AG04450 (cell line): ENCODE measurements around the gene PALLD. TPM values are rescaled to one million over a fixed set of nuclear protein-coding genes. Genes with fewer than 3 reads are reported as not detected.
"Not testable (repeated sequence)": the region's sequence is repeated elsewhere in the genome, so short reads cannot be mapped to it uniquely, and the experiment has no call there.

Experiments
- CTCF ChIA-PET: fragments of 300-600, 350-600 bp; formaldehyde crosslinking; extraction: SDS; loops from one replicate; lab custom pipeline; 2022; ENCODE audit warnings: antibody characterized with exemption, inconsistent platforms; lab: Charles Lee
- POLR2A ChIA-PET: fragments of 350-600 bp; formaldehyde crosslinking; extraction: SDS; loops from one replicate; lab custom pipeline; 2021; ENCODE audit warnings: antibody characterized with exemption, inconsistent platforms; lab: Yijun Ruan, JAX
- DNase-seq: peaks from one replicate; pipeline ENCODE4 v3.0.0-alpha.2; 2011; ENCODE audit warnings: low read depth, low spot score
- H3K27ac ChIP-seq: one replicate; pipeline ENCODE4 v1.5.1; 2012; ENCODE audit warnings: low read depth, low read length, control low read depth
- H3K27me3 ChIP-seq: one replicate; pipeline ENCODE4 v1.6.0; 2012; ENCODE audit warnings: low read length; ENCODE audit not compliant: control insufficient read depth, insufficient read depth
- H3K4me3 ChIP-seq: 2 replicates; pipeline ENCODE4 v1.5.1; 2011; ENCODE audit warnings: mild to moderate bottlenecking, low read depth, low read length, control low read depth
- H3K9me3 ChIP-seq: 2 replicates; pipeline ENCODE4 v1.5.1; 2012; ENCODE audit warnings: low read length; ENCODE audit not compliant: control insufficient read depth, insufficient read depth
- polyA plus RNA-seq: library from polyadenylated mRNA; depleted of rRNA; stranded (reverse); fragments of >200 nt; gene quantifications from 2 replicates; pipeline ENCODE4 v1.2.3, GENCODE V29; 2011
- TF ChIP-seq, protein P1 (sequence below): IDR thresholded peaks from 2 replicates; pipeline ENCODE4 v1.5.1; 2011; ENCODE audit warnings: low read depth, low read length, control low read depth, inconsistent platforms

Gene PALLD
- polyA plus RNA-seq, 1 experiment = 159 TPM

DNA sequence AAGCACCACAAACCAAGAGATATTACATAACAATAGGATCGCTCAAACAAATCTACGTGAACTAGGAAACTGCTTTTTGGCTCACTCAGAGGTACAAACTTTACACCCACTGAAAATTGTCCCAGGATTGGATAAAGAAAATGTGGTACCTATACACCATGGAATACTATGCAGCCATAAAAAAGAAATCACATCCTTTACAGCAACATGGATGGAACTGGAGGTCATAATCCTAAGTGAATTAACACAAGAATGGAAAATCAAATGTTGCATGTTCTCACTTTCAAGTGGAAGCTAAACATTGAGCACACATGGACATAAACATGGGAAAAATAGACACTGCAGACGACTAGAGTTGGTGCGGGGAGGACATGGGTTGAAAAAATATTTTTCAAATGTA is 305.4 kb downstream of the PALLD start:
- CTCF ChIA-PET = no interaction called here
- no peak for DNase-seq
- TF ChIP-seq, protein P1, sequence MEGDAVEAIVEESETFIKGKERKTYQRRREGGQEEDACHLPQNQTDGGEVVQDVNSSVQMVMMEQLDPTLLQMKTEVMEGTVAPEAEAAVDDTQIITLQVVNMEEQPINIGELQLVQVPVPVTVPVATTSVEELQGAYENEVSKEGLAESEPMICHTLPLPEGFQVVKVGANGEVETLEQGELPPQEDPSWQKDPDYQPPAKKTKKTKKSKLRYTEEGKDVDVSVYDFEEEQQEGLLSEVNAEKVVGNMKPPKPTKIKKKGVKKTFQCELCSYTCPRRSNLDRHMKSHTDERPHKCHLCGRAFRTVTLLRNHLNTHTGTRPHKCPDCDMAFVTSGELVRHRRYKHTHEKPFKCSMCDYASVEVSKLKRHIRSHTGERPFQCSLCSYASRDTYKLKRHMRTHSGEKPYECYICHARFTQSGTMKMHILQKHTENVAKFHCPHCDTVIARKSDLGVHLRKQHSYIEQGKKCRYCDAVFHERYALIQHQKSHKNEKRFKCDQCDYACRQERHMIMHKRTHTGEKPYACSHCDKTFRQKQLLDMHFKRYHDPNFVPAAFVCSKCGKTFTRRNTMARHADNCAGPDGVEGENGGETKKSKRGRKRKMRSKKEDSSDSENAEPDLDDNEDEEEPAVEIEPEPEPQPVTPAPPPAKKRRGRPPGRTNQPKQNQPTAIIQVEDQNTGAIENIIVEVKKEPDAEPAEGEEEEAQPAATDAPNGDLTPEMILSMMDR = no peak

DNA sequence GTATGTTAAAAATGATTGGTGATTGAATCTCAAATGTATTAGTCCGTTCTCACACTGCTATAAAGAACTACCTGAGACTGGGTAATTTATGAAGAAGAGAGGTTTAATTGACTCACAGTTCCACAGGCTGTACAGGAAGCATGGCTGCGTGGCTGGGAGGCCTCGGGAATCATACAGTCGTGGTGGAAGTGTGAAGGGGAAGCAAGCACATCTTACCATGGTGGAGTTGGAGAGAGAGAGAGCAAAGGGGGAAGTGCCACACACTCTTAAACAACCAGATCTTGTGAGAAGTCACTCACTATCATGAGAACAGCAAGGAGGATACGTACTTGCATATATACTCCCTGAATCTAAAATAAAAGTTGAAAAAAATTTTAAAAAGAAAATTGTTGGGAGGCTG is 306.2 kb downstream of the PALLD start:
- H3K27ac ChIP-seq, H3K4me3 ChIP-seq, H3K27me3 ChIP-seq, DNase-seq, H3K9me3 ChIP-seq: not testable (repeated sequence)
- POLR2A ChIA-PET = interaction anchor here (0.6 to 1.7 kb wide), 5 partner anchors 7 to 253 kb away, joined by 3 to 17 read pairs (median 4); no protein-coding TSS in a partner anchor
- CTCF ChIA-PET = interaction anchor here (0.7 to 1.1 kb wide), 2 partner anchors 93 to 493 kb away, joined by 3 to 4 read pairs; no protein-coding TSS in a partner anchor

More for the DNA sequence above, 305.4 kb downstream of the PALLD start:
- H3K9me3 ChIP-seq = no peaks in the 10 kb centered on the region
- POLR2A ChIA-PET = interaction anchor here (0.6 kb wide), 1 partner anchor 16 kb away, joined by 3 read pairs; no protein-coding TSS in a partner anchor
- H3K4me3 ChIP-seq = no peak overlapping the region
- H3K27me3 ChIP-seq = no peaks in the 10 kb centered on the region
- H3K27ac ChIP-seq = no peak overlapping the region

DNA sequence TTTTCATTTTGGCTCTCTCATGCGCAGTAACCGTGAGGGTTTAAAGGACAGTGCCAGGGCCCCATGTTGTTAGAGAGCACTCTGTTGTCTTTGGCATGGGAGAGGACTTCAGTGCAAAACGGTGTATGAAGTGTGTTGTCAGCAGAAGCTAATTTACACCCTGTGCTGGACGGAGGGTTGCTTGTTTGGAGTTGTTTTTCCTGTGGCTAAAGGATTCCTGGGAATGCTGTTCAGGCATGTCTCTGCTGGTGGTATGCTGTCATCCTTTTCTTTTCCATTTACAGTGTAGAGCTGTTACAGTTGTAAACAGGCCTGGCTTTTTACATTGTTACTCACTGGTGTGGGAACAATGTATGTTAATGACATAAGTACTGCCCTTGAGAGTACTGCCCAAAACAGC is 306.9 kb downstream of the PALLD start:
- no peaks in the 10 kb centered on the region for H3K9me3 ChIP-seq
- DNase-seq = peak; percentile 59
- H3K4me3 ChIP-seq = no peak overlapping the region
- CTCF ChIA-PET = interaction anchor here (0.7 to 1.1 kb wide), 2 partner anchors 94 to 494 kb away, joined by 3 to 4 read pairs; no protein-coding TSS in a partner anchor
- TF ChIP-seq, protein P1 = no peak
- H3K27me3 ChIP-seq = no peaks in the 10 kb centered on the region
- peak overlapping the region; percentile 59 for H3K27ac ChIP-seq
- POLR2A ChIA-PET = interaction anchor here (0.6 to 1.7 kb wide), 7 partner anchors 8 to 254 kb away, joined by 3 to 17 read pairs (median 4); no protein-coding TSS in a partner anchor

DNA sequence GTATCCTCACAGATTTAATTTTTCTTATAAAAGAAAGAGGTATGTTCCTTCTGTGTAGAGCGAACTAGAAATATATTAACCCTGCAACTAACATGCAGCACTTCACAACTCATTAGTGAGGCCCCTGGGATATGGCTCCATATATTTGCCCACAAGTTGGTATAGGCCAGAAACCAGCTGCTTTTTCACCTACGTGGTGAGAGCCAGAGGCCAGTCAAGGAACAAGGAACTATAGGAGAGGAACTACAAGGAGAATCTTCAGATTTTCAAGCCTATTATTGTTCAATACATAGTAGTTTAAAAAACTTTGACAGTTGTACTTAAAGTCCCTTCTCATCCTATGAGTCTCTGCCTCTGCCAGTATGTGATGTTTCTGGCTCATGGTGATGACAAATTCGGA is 307.3 kb downstream of the PALLD start:
- POLR2A ChIA-PET = interaction anchor here (0.7 to 1.7 kb wide), 4 partner anchors 12 to 109 kb away, joined by 3 to 17 read pairs (median 4); no protein-coding TSS in a partner anchor
- H3K27me3 ChIP-seq = no peaks in the 10 kb centered on the region

DNA sequence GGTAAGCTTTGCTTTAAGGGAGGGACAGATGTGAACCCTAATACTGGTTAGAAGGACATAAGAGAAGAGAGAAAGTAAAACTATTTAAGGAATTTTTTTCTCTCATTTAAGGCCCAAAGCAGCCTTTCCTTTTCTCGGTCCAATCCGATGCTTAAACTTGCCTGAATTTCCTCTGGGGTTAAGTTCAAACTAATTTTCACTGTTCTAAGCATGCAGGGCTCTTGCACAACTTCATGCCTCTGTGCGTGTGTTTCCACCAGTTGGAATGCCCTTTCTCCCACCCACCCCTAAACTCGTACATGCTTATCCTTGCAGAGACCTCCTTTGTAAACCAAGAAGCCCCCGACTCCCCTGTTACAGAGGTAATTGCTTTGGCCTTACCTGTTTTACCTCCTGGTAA is 308.5 kb downstream of the PALLD start:
- TF ChIP-seq, protein P1 = no peak
- no peak for DNase-seq
- no peaks in the 10 kb centered on the region for H3K9me3 ChIP-seq
- CTCF ChIA-PET = no interaction called here
- no peaks in the 10 kb centered on the region for H3K27me3 ChIP-seq
- POLR2A ChIA-PET = no interaction called here
- H3K4me3 ChIP-seq = no peak overlapping the region
- no peak overlapping the region for H3K27ac ChIP-seq

More for the DNA sequence above, 307.3 kb downstream of the PALLD start:
- Histone ChIP-seq H3K4me3 (no peak overlapping the region), H3K9me3 (no peaks in the 10 kb centered on the region), H3K27ac (no peak overlapping the region)
- TF ChIP-seq, protein P1 = no peak
- CTCF ChIA-PET = interaction anchor here (1.1 kb wide), 1 partner anchor 94 kb away, joined by 3 read pairs; no protein-coding TSS in a partner anchor
- DNase-seq = no peak

DNA sequence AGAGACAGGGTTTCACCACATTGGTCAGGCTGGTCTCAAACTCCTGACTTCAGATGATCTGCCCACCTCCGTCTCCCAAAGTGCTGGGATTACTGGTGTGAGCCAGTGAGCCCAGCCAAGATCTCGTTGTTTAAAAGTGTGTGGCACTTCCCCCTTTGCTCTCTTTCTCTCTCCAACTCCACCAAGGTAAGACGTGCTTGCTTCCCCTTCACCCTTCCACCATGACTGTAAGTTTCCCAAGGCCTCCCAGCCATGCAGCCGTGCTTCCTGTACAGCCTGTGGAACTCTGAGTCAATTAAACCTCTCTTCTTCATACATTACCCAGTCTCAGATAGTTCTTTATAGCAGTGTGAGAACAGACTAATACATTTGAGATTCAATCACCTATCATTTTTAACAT is 309.4 kb downstream of the PALLD start:
- DNase-seq, H3K27me3 ChIP-seq, CTCF ChIA-PET, H3K27ac ChIP-seq, H3K9me3 ChIP-seq, H3K4me3 ChIP-seq, POLR2A ChIA-PET: not testable (repeated sequence)
